ENCODE measurements around the gene FAM89A. TPM values are rescaled to one million over a fixed set of nuclear protein-coding genes. Genes with fewer than 3 reads are reported as not detected.

Gene FAM89A
- total RNA-seq, 1 donor from 2014 or later: 20.9 TPM

GRCh38 chr1:231072041-231072440 lies 32.0 kb upstream of the FAM89A start:
- Mint-ChIP-seq H3K9me3 (ENCODE audit: low read depth) (peaks cover 4% of the 10 kb centered on the region), H3K4me1 (ENCODE audit: low read depth) (peaks cover 4% of the 10 kb centered on the region), H3K27ac (no peak overlapping the region), H3K36me3 (ENCODE audit: insufficient read depth) (no peaks in the 10 kb centered on the region), H3K4me3 (ENCODE audit: low read depth) (no peak overlapping the region), H3K27me3 (peaks cover 3% of the 10 kb centered on the region)
- TF ChIP-seq CTCF (IDR thresholded peaks at IDR 0.05; ENCODE audit: unreplicated experiment): no peak
- no peak for DNase-seq (ENCODE audit: low spot score, unreplicated experiment)

GRCh38 chr1:231070758-231071444 lies 30.8 kb upstream of the FAM89A start:
- Mint-ChIP-seq H3K4me3 (ENCODE audit: low read depth) (no peak overlapping the region), H3K27me3 (no peaks in the 10 kb centered on the region), H3K27ac (no peak overlapping the region), H3K36me3 (ENCODE audit: insufficient read depth) (no peaks in the 10 kb centered on the region), H3K9me3 (ENCODE audit: low read depth) (peaks cover 4% of the 10 kb centered on the region), H3K4me1 (ENCODE audit: low read depth) (peaks cover 4% of the 10 kb centered on the region)
- TF ChIP-seq CTCF (IDR thresholded peaks at IDR 0.05; ENCODE audit: unreplicated experiment): no peak
- no peak for DNase-seq (ENCODE audit: low spot score, unreplicated experiment)

GRCh38 chr1:231069333-231069732 lies 29.3 kb upstream of the FAM89A start:
- no peak for TF ChIP-seq CTCF (IDR thresholded peaks at IDR 0.05; ENCODE audit: unreplicated experiment)
- no peak overlapping the region for H3K4me3 Mint-ChIP-seq (ENCODE audit: low read depth)
- H3K9me3 Mint-ChIP-seq (ENCODE audit: low read depth): peaks cover 4% of the 10 kb centered on the region
- peaks cover 2% of the 10 kb centered on the region for H3K4me1 Mint-ChIP-seq (ENCODE audit: low read depth)
- H3K27ac Mint-ChIP-seq: no peak overlapping the region
- H3K36me3 Mint-ChIP-seq (ENCODE audit: insufficient read depth): no peaks in the 10 kb centered on the region
- no peaks in the 10 kb centered on the region for H3K27me3 Mint-ChIP-seq
- DNase-seq (ENCODE audit: low spot score, unreplicated experiment): no peak

GRCh38 chr1:231068762-231069161 lies 28.7 kb upstream of the FAM89A start:
- no peak overlapping the region for H3K4me3 Mint-ChIP-seq (ENCODE audit: low read depth)
- no peak overlapping the region for H3K27ac Mint-ChIP-seq
- TF ChIP-seq CTCF (IDR thresholded peaks at IDR 0.05; ENCODE audit: unreplicated experiment): no peak
- H3K9me3 Mint-ChIP-seq (ENCODE audit: low read depth): peaks cover 4% of the 10 kb centered on the region
- no peak for DNase-seq (ENCODE audit: low spot score, unreplicated experiment)
- no peaks in the 10 kb centered on the region for H3K36me3 Mint-ChIP-seq (ENCODE audit: insufficient read depth)
- peaks cover 5% of the 10 kb centered on the region for H3K4me1 Mint-ChIP-seq (ENCODE audit: low read depth)
- no peaks in the 10 kb centered on the region for H3K27me3 Mint-ChIP-seq

GRCh38 chr1:231065510-231066241 lies 25.6 kb upstream of the FAM89A start:
- Mint-ChIP-seq H3K9me3 (ENCODE audit: low read depth) (peaks cover 4% of the 10 kb centered on the region), H3K4me1 (ENCODE audit: low read depth) (peaks cover 5% of the 10 kb centered on the region), H3K36me3 (ENCODE audit: insufficient read depth) (no peaks in the 10 kb centered on the region), H3K27me3 (peaks cover 4% of the 10 kb centered on the region), H3K27ac (no peak overlapping the region), H3K4me3 (ENCODE audit: low read depth) (no peak overlapping the region)
- DNase-seq (ENCODE audit: low spot score, unreplicated experiment): no peak
- no peak for TF ChIP-seq CTCF (IDR thresholded peaks at IDR 0.05; ENCODE audit: unreplicated experiment)

All from progenitor cell of endocrine pancreas (in vitro differentiated cells).